ENCODE results near the gene HHAT. TPM values are rescaled to one million over a fixed set of nuclear protein-coding genes. Genes with fewer than 3 reads are reported as not detected.

HHAT gene
- polyA plus RNA-seq, 3 donors = 12.7 to 13.8 (median 13.0) TPM

GRCh38 chr1:210311726-210312493 lies 16.8 kb upstream of the HHAT start:
- DNase-seq = no peak

GRCh38 chr1:210313046-210313595 lies 15.6 kb upstream of the HHAT start:
- no peak for DNase-seq

- no peak for DNase-seq
These were observed 14.8 kb upstream of the HHAT start for GRCh38 chr1:210313921-210314320.

- no peak for DNase-seq
These were observed 13.2 kb upstream of the HHAT start for GRCh38 chr1:210315529-210315928.

GRCh38 chr1:210321131-210321530 lies 7.6 kb upstream of the HHAT start:
- no peak for DNase-seq

GRCh38 chr1:210321552-210321951 lies 7.2 kb upstream of the HHAT start:
- no peak for DNase-seq

- DNase-seq = no peak
These were observed 4.7 kb upstream of the HHAT start for GRCh38 chr1:210323957-210324356.

GRCh38 chr1:210325026-210325670 lies 3.6 kb upstream of the HHAT start:
- no peak for DNase-seq

- DNase-seq = no peak
These were observed 513 bp upstream of the HHAT start for GRCh38 chr1:210328032-210328745.

GRCh38 chr1:210330279-210330866 lies 1.7 kb downstream of the HHAT start:
- DNase-seq = no peak

GRCh38 chr1:210332233-210332632 lies 3.5 kb downstream of the HHAT start:
- DNase-seq = no peak

- no peak for DNase-seq
These were observed 4.2 kb downstream of the HHAT start for GRCh38 chr1:210332719-210333398.

- DNase-seq = no peak
These were observed 6.3 kb downstream of the HHAT start for GRCh38 chr1:210335001-210335400.

GRCh38 chr1:210336362-210336761 lies 7.7 kb downstream of the HHAT start:
- DNase-seq = no peak

GRCh38 chr1:210339500-210339899 lies 10.8 kb downstream of the HHAT start:
- no peak for DNase-seq

GRCh38 chr1:210340311-210340710 lies 11.6 kb downstream of the HHAT start:
- DNase-seq = no peak

- no peak for DNase-seq
These were observed 12.1 kb downstream of the HHAT start for GRCh38 chr1:210340841-210341240.

GRCh38 chr1:210342986-210343780 lies 14.5 kb downstream of the HHAT start:
- DNase-seq = no peak

- no peak for DNase-seq
These were observed 16.0 kb downstream of the HHAT start for GRCh38 chr1:210344706-210345105.

- no peak for DNase-seq
These were observed 18.4 kb downstream of the HHAT start for GRCh38 chr1:210347112-210347511.

- no peak for DNase-seq
These were observed 22.8 kb downstream of the HHAT start for GRCh38 chr1:210351496-210351895.

All from renal pelvis (tissue), 4 donors.